Inferior parietal cortex (tissue), 1 donor: ENCODE measurements around the gene SALL4.
"Not testable (repeated sequence)": the region's sequence is repeated elsewhere in the genome, so short reads cannot be mapped to it uniquely, and the experiment has no call there.

Experiments
- DNase-seq: peaks from one replicate; pipeline ENCODE4 v3.0.0-alpha.2; 2016; ENCODE audit errors: extremely low spot score

SALL4 gene

DNA sequence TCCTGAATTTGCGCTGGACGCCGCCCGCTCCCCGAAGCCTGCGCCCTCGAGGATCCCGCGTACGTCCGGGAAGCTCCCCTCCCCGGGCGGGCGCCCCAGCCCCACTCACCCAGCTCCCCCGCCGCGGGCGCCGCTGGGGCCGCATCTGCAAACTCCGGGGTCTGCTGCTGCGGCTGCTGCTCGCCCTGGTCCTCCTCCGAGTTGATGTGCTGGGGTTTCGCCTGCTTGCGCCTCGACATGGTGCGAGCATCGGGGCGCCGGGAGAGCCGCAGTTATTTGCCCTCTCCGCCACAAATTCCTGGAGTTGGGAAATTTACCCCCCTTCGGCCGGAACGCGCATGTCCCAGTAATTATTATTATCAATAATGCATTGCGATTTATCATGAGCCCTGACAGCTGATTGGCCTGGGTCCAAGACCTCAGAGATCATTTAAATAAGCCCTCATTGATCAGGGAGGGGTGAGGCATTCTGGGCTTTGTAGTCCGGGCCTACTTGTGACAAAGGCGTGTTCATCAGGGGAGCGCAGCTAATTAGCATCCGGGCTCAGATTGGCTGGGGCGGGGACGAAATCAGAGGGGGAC lies at the start of gene SALL4:
Gene SALL4, minus strand, starts transcription at position 352 of the 582 bp plus-strand sequence. Its CDS starts 113 bp downstream, at position 239.
- DNase-seq, result no peak

DNA sequence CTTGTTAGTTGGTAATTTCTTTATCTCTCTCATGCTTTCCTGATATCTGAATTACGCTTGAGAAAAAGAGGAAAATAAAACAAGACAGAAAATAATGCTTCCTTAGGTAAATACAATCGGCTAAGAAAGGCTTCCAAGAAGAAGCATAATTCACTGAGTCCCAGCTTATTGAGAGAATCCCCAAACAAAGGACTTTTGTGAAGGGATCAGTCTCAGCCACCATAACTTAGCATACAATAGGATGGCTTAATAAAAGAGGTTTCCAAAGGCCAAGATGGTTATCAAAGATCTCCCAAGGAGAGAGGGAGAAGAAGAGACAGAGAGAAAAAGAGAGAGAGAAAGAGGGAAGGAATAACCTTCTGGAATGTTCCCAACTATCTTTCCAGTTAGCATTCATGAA lies 46.0 kb upstream of the SALL4 start:
- no peak for DNase-seq

DNA sequence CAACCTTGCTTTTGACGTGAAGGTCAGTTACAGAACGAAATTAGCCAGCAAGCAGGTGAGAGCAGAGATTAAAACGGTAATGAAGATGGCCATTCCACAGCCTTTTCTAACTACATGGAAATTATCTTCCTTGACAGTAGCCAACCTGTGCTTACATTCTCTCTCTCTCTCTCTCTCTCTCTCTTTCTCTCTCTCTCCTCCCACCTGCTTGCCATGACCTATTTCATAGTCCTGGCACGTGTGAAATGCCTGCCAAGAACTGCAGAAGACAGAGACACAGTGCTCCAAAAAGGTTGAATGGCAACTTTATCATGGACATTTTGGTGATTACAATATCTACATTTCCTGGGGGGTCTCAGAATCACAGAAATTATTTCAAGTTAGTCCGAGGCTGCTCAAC lies 38.5 kb upstream of the SALL4 start:
- DNase-seq, result no peak

GRCh38 chr20:51837876-51838420 lies 35.6 kb upstream of the SALL4 start:
- no peak for DNase-seq

DNA sequence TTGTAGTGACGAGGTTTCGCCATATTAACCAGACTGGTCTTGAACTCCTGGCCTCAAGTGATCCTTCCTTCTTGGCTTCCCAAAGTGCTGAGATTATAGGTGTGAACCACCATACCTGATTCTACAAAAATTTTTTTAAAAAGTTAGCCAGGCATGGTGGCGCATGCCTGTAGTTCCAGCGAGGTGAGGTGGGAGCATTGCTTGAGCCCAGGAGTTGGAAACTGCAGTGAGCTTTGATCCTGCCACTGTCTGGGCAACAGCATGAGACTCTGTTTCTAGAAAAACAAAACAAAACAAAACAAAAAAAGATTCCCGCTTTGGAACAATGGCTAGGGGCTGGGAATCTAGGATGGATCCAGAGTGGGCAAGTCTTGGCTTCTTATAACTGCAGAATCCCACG lies 35.1 kb upstream of the SALL4 start:
- no peak for DNase-seq

DNA sequence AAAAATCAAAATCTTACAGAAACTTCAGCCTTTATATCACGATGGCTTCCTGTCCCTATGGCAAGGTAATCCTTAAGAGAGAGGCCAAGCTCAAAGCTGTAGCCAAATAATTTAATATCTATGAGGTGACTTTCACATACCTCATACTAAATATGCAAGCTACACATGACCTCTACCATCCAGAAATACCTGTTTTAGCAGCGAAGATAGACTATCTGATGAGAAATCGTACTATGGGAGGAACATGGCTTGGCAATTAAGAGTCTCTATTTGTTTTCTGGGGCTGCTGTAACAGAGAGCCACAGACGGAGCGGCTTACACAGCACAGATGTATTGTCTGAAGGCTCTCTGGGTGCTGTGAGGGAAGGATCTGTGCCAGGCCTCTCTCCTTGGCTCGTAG lies 31.0 kb upstream of the SALL4 start:
- no peak for DNase-seq

GRCh38 chr20:51832276-51832675 lies 30.0 kb upstream of the SALL4 start:
- no peak for DNase-seq

DNA sequence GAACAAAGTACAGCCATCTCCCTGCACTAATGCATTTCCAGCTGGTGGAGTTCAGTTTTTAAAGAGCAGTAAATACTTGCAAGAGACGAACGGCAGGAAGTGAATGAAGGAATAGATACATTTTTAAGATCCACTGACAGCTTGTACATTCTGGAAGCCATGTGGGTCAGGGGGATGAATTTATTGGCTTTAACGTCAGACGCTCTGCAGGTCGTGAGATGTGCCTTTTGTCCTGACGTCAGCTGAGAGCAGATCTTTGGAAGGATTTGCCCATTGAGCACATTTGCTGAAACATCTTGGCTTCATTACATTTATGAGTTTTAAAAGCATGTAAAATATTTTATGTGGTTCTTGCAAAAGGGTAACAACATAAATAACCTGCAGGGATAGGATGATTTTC lies 29.5 kb upstream of the SALL4 start:
- no peak for DNase-seq

DNA sequence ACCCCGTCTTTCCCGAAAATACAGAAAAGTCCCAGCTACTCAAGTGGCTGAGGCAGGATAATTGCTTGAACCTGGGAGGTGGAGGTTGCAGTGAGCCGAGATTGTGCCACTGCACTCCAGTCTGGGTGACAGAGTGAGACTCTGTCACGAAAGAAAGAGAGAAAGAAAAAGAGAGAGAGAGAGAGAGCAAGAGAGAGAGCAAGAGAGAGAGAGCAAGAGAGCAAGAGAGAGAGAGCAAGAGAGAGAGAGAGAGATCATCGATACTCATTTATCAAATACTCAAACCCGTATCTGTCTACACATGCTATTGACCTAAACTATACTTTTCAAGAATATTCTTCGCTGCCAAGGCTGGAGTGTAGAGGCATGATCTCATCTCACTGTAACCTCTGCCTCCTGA lies 28.2 kb upstream of the SALL4 start:
- DNase-seq, result no peak

- DNase-seq, result no peak
Measured at GRCh38 chr20:51828762-51829161, 26.4 kb upstream of the SALL4 start.

- DNase-seq, result no peak
Measured at GRCh38 chr20:51826372-51826771, 24.1 kb upstream of the SALL4 start.

- no peak for DNase-seq
Measured at GRCh38 chr20:51818479-51819008, 16.2 kb upstream of the SALL4 start.

DNA sequence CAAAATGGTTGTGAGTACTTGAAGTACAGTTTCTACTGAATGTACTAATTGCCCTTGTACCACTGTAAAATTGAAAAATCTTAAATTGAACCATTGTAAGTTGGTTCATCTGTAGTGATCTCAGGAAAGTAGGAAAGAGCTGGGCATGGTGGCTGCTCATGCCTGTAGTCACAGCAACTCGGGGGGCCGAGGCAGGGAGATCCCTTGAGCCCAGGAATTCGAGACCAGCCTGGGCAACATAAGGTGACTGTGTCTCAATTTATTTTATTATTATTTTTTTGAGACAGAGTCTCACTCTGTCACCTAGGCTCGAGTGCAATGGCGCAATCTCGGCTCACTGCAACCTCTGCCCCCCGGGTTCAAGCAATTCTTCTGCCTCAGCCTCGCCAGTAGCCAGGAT lies 14.5 kb upstream of the SALL4 start:
- not testable (repeated sequence) for DNase-seq

GRCh38 chr20:51815383-51816076 lies 13.2 kb upstream of the SALL4 start:
- DNase-seq, result no peak

- no peak for DNase-seq
Measured at GRCh38 chr20:51812861-51813260, 10.5 kb upstream of the SALL4 start.

DNA sequence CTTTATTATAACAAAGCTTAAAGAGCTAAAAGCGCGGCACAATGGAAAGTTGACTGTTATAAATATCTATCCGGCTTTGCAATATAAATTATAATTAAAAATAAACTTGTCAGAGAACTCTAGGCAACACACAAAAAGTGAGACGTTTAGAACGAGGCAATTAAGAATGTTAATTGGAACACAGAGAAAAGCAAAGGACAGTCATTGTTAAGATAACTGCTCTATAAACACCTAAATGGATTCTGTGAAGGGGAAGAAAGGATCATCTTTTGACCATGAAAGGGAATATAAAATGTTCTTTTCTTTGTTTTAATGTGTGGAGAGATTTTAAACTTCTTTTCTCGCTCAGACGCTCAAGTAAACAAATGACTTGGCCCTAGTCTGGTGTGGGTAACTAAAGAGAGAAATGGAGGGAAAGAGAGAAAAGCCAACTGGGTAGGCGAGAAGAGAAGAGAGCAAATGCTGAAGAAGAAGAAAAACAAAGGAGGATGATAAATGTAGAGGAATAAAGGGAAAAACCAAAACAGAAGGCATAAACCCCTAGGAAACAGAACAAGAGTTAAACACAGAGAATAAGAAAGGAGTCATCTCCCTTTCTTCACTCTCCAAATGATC lies 9.3 kb upstream of the SALL4 start:
- no peak for DNase-seq

DNA sequence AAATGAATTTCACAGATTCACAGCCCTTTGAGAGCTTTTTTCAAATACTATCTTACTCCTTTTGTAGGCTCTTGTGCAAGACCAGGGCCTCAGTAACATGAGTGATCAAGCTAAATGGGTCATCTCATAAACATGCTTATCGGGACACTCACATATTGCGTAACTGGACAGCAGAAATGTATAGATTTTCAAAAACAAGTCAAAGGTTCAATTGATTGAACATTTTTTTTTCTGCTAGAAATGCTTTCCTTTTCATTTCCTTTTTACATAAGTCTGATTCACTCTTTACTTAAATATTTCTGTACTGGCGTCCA lies 8.7 kb upstream of the SALL4 start:
- DNase-seq, result no peak

DNA sequence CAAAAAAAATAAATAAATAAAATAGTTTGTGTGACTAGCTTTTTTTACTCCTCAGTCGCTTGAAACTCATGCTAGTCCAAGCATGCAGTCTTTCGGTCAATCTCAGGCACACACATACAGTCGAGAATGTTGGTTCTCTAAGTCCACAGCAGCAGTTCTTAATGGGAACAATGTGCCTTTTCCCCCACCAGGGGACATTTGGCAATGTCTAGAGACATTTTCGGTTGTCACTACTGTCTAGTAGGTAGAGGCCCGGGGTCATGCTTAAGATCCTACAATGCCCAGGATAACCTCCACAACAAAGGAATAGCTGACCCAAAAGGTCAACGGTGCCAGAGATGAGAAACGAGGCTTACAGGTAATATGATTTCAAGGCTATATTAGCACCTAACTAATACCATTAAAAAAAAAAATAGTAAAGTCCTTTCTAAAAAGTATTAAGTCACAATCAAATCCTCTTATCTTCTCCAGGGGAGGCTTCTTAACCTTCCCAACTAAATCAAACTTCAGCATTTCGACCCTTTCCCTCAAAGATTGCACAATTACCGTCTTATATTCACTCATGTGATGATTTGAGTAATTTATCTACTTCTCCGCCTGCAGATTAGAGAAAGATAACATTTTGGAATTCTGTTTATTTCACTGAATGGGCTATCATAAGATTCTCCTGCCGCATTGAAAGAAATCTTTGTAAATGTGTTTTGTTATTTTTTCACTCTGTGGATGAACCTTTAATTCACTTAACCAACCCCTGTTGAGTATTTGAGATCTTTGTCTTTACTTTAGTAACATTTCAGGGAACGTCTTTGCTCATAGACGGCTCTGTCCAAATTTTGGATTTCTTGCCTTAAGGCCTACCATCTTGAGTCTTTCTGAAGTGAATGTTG lies 8.1 kb upstream of the SALL4 start:
- no peak for DNase-seq

- DNase-seq, result no peak
Measured at GRCh38 chr20:51807720-51808250, 5.5 kb upstream of the SALL4 start.

- DNase-seq, result no peak
Measured at GRCh38 chr20:51804754-51805153, 2.4 kb upstream of the SALL4 start.

GRCh38 chr20:51803148-51803854 lies 980 bp upstream of the SALL4 start:
- no peak for DNase-seq
